Skeletal muscle cell (primary cell): ENCODE measurements around the gene DNMT1.
"Not testable (repeated sequence)": the region's sequence is repeated elsewhere in the genome, so short reads cannot be mapped to it uniquely, and the experiment has no call there.

Experiments
- DNase-seq: peaks from one replicate; pipeline ENCODE4 v3.0.0-alpha.2; 2010; ENCODE audit warnings: low read depth
- H3K4me3 ChIP-seq: 2 replicates; pipeline ENCODE4 v1.5.1; 2011; ENCODE audit warnings: low read depth, mild to moderate bottlenecking, control low read depth, low read length, moderate library complexity

DNMT1 gene

GRCh38 chr19:10223488-10224213 is 28.9 kb upstream of the DNMT1 start:
- no peak for DNase-seq
- H3K4me3 ChIP-seq, result no peak overlapping the region

GRCh38 chr19:10222201-10222890 is 27.6 kb upstream of the DNMT1 start:
- no peak overlapping the region for H3K4me3 ChIP-seq
- no peak for DNase-seq

- no peak for DNase-seq
- H3K4me3 ChIP-seq, result no peak overlapping the region
Measured at GRCh38 chr19:10220695-10221094, 25.9 kb upstream of the DNMT1 start.

- H3K4me3 ChIP-seq, result no peak overlapping the region
- no peak for DNase-seq
Measured at GRCh38 chr19:10219678-10220077, 24.9 kb upstream of the DNMT1 start.

GRCh38 chr19:10217085-10217484 is 22.3 kb upstream of the DNMT1 start:
- DNase-seq, result no peak
- no peak overlapping the region for H3K4me3 ChIP-seq

GRCh38 chr19:10214784-10215183 is 20.0 kb upstream of the DNMT1 start:
- H3K4me3 ChIP-seq, result no peak overlapping the region
- DNase-seq, result no peak

GRCh38 chr19:10211691-10212090 is 16.9 kb upstream of the DNMT1 start:
- H3K4me3 ChIP-seq, result no peak overlapping the region
- no peak for DNase-seq

GRCh38 chr19:10211061-10211460 is 16.3 kb upstream of the DNMT1 start:
- H3K4me3 ChIP-seq, result no peak overlapping the region
- no peak for DNase-seq

- no peak for DNase-seq
- no peak overlapping the region for H3K4me3 ChIP-seq
Measured at GRCh38 chr19:10209315-10209714, 14.6 kb upstream of the DNMT1 start.

- H3K4me3 ChIP-seq, result no peak overlapping the region
Measured at GRCh38 chr19:10207026-10207425, 12.3 kb upstream of the DNMT1 start.

GRCh38 chr19:10206226-10206885 is 11.6 kb upstream of the DNMT1 start:
- H3K4me3 ChIP-seq, result no peak overlapping the region
- no peak for DNase-seq

More at GRCh38 chr19:10207026-10207425, 12.3 kb upstream of the DNMT1 start:
- no peak for DNase-seq

GRCh38 chr19:10205636-10206035 is 10.9 kb upstream of the DNMT1 start:
- DNase-seq, result no peak
- no peak overlapping the region for H3K4me3 ChIP-seq

- DNase-seq, result no peak
- H3K4me3 ChIP-seq, result no peak overlapping the region
Measured at GRCh38 chr19:10203686-10204085, 8.9 kb upstream of the DNMT1 start.

GRCh38 chr19:10201176-10201575 is 6.4 kb upstream of the DNMT1 start:
- no peak overlapping the region for H3K4me3 ChIP-seq
- no peak for DNase-seq

- not testable (repeated sequence) for H3K4me3 ChIP-seq, DNase-seq
Measured at GRCh38 chr19:10200101-10200500, 5.3 kb upstream of the DNMT1 start.

GRCh38 chr19:10198889-10199644 is 4.3 kb upstream of the DNMT1 start:
- not testable (repeated sequence) for H3K4me3 ChIP-seq, DNase-seq

GRCh38 chr19:10195199-10195519 is 406 bp upstream of the DNMT1 start:
- peak overlapping the region; percentile 87 for H3K4me3 ChIP-seq
- DNase-seq, result no peak

- DNase-seq, result no peak
- peak overlapping the region; percentile 87 for H3K4me3 ChIP-seq
Measured at GRCh38 chr19:10193790-10194499, 808 bp downstream of the DNMT1 start.

GRCh38 chr19:10192922-10193321 is 1.8 kb downstream of the DNMT1 start:
- no peak overlapping the region for H3K4me3 ChIP-seq
- DNase-seq, result no peak
